Measurements from ENCODE around the gene LFNG. TPM values are rescaled to one million over a fixed set of nuclear protein-coding genes. Genes with fewer than 3 reads are reported as not detected.

Gene LFNG
- total RNA-seq, 1 donor from 2014 or later = 10.6 TPM

DNA sequence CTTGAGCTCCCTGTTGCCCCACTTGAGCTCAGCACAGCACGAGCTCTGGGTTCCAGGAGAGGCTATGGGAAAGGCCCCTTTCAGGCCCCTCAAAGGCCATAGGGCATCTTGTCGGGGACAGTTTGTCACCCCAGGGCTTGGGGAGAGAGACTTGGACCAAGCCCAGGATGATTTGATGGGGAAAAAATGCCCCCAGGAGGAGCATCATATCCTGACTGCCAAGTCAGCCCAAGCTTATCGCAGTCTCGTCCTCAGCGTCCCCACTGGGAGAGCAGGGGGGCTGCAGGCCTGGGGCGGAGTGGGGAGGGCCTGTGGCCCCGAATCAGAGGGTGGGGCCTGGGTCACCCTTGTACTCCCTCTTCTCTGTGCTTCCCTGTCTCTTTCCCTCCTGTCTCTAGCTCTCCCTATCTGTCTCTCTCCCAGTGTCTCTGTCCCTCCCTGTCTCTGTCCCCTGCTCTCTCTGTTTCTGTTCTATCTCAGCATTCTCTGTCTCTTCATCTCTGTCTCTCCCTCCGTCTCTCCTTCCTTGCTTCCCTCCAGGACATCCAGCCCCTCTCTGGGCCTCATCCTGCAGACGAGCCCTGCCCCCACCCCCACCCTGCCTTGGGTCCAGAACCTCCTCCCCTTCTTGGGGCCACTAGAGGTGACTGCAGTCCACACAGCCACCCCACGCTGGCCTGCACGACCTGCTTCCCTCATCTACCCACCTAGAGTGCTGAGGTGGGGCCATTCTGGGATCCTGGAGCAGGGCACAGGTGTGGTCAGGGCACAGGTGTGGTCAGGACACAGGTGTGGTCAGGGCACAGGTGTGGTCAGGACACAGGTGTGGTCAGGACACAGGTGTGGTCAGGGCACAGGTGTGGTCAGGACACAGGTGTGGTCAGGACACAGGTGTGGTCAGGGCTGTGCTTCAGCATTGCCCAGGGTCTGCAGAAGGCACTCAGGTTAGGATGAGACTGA lies 26.1 kb upstream of the LFNG start:
- peaks cover 2% of the 10 kb centered on the region for H3K4me1 Mint-ChIP-seq (ENCODE audit: low read depth)
- TF ChIP-seq, protein P1, sequence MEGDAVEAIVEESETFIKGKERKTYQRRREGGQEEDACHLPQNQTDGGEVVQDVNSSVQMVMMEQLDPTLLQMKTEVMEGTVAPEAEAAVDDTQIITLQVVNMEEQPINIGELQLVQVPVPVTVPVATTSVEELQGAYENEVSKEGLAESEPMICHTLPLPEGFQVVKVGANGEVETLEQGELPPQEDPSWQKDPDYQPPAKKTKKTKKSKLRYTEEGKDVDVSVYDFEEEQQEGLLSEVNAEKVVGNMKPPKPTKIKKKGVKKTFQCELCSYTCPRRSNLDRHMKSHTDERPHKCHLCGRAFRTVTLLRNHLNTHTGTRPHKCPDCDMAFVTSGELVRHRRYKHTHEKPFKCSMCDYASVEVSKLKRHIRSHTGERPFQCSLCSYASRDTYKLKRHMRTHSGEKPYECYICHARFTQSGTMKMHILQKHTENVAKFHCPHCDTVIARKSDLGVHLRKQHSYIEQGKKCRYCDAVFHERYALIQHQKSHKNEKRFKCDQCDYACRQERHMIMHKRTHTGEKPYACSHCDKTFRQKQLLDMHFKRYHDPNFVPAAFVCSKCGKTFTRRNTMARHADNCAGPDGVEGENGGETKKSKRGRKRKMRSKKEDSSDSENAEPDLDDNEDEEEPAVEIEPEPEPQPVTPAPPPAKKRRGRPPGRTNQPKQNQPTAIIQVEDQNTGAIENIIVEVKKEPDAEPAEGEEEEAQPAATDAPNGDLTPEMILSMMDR (IDR thresholded peaks at IDR 0.05; ENCODE audit: unreplicated experiment) = no peak
- H3K36me3 Mint-ChIP-seq (ENCODE audit: insufficient read depth) = no peaks in the 10 kb centered on the region
- H3K4me3 Mint-ChIP-seq (ENCODE audit: low read depth) = no peak overlapping the region
- H3K27ac Mint-ChIP-seq = no peak overlapping the region
- DNase-seq (ENCODE audit: low spot score, unreplicated experiment) = no peak
- no peaks in the 10 kb centered on the region for H3K9me3 Mint-ChIP-seq (ENCODE audit: low read depth)
- no peaks in the 10 kb centered on the region for H3K27me3 Mint-ChIP-seq

DNA sequence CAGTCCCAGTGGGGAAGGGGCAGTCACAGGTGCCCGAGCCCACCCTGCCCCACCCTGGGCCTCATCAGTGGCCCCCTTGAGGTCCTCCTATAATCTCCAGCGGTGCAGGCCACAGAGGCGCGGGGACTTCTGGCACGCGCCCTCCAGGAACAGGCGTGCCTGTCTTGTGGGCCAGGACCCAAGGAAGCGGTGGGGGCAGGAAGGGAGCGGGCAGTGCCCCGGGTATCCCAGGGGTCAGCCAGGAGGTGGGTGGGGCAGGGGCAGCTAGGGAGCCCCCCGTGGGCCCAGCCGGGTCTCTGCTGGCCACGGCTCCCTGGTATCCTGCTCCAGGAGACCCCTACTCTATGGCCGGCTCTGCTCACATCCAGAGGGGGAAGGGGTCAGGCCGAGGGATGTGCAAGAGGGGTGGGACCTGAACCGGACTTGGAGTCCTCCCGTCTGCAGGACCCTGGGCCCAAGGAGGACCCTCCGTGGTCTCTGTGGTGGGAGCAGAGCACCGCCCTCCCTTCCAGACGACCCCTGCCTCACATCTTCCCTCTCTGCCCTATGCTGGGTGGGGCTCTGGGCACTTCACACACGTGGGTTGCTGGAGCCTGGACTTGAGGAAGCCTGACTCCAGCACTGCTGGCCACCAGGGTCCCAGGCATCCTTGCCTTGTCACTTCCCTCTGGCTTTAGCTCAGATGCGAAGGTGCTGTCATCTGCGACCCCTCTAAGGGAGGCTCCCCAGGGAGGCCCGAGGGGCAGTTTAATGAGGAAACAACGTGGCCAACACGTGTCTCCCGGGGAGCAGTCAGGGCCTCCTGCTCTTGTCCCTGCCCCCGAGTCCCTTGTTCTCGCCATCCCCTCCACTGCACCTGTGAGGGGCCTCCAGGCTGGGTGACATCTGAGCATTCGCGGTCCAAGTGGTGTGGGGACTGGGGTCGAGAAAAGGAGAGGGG lies 25.1 kb upstream of the LFNG start:
- Mint-ChIP-seq H3K27ac (no peak overlapping the region), H3K27me3 (no peaks in the 10 kb centered on the region)

DNA sequence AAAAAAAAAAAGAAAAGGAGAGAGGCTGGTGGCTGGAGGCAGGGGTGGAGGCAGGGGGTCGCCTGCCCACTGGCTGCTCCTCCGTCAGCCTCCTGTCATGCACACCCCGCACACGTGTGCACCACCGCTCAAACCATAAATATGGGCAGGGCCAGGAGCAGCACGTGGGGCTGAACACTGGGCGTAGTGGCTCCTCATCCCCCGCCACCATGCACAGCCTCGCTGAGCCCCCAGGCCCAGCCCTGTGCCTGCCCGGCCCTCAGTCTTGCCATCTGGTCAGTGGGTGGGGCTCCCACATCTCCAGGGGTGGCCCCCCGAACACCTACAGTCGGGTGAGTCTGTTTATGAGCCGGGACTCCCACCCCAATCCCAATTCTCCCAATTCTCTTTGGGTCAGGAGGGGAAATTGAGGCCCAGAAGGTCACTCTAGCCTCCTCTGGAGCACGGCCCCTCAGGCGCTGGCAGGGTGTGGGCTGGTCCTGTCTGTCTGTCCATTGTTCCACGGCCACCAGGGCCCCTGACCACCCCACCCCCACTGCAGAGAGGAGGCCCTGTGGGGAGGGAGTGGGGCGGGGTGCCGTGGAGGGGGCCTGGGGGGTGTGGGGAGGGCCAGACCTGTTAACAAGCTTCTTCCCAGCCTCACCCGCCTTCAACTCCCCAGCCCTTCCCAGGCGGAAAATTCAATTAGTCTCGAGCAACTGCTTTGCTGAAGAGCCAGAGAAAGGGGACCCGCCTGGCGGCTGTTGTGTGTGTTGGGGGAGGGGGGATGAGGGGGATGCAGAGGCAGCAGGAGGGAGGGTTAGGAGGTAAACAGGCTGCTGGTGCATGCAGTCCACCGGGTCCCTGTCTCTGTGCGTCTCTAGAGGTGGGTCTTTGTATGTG lies 23.9 kb upstream of the LFNG start:
- H3K9me3 Mint-ChIP-seq (ENCODE audit: low read depth) = no peaks in the 10 kb centered on the region
- H3K36me3 Mint-ChIP-seq (ENCODE audit: insufficient read depth) = no peaks in the 10 kb centered on the region
- no peak for DNase-seq (ENCODE audit: low spot score, unreplicated experiment)
- H3K27me3 Mint-ChIP-seq = peaks cover 4% of the 10 kb centered on the region
- TF ChIP-seq, protein P1 (IDR thresholded peaks at IDR 0.05; ENCODE audit: unreplicated experiment) = no peak
- H3K4me1 Mint-ChIP-seq (ENCODE audit: low read depth) = peaks cover 5% of the 10 kb centered on the region
- no peak overlapping the region for H3K4me3 Mint-ChIP-seq (ENCODE audit: low read depth)
- H3K27ac Mint-ChIP-seq = no peak overlapping the region

More for the DNA sequence above, 25.1 kb upstream of the LFNG start:
- DNase-seq (ENCODE audit: low spot score, unreplicated experiment) = no peak
- H3K36me3 Mint-ChIP-seq (ENCODE audit: insufficient read depth) = no peaks in the 10 kb centered on the region
- TF ChIP-seq, protein P1 (IDR thresholded peaks at IDR 0.05; ENCODE audit: unreplicated experiment) = no peak
- peaks cover 2% of the 10 kb centered on the region for H3K4me1 Mint-ChIP-seq (ENCODE audit: low read depth)
- H3K9me3 Mint-ChIP-seq (ENCODE audit: low read depth) = no peaks in the 10 kb centered on the region
- H3K4me3 Mint-ChIP-seq (ENCODE audit: low read depth) = no peak overlapping the region

DNA sequence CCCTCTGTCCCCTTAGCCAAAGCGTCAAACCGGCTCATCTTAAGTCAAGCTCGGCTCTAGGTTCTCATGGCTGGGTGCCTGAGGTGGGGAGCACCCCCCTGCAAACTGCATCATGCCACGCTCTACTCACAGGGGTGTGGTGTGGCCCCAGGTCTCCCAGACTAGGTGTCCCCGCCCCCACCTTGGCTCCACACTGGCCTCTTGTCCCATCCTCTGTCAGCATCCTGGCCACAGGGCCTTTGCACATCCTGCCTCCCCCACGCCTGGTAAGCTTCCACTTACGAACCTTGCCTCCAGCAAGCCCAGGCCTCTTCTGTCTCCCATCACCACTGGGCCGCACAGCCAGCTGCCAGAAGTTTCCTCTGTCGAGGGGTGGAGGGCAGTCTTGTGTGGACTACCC lies 23.2 kb upstream of the LFNG start:
- TF ChIP-seq, protein P1 (IDR thresholded peaks at IDR 0.05; ENCODE audit: unreplicated experiment) = no peak

More for the DNA sequence above, 23.2 kb upstream of the LFNG start:
- Mint-ChIP-seq H3K36me3 (ENCODE audit: insufficient read depth) (no peaks in the 10 kb centered on the region), H3K4me1 (ENCODE audit: low read depth) (peaks cover 5% of the 10 kb centered on the region), H3K9me3 (ENCODE audit: low read depth) (no peaks in the 10 kb centered on the region), H3K27me3 (peaks cover 6% of the 10 kb centered on the region), H3K4me3 (ENCODE audit: low read depth) (no peak overlapping the region), H3K27ac (peak overlapping the region; percentile 59)
- DNase-seq (ENCODE audit: low spot score, unreplicated experiment) = no peak
